ENCODE results near the gene KRTAP10-2. TPM values are rescaled to one million over a fixed set of nuclear protein-coding genes. Genes with fewer than 3 reads are reported as not detected.

Gene KRTAP10-2
- total and polyA plus RNA-seq, 2 of the 4 experiments (the other 2 are of a cell fraction) = not detected

DNA sequence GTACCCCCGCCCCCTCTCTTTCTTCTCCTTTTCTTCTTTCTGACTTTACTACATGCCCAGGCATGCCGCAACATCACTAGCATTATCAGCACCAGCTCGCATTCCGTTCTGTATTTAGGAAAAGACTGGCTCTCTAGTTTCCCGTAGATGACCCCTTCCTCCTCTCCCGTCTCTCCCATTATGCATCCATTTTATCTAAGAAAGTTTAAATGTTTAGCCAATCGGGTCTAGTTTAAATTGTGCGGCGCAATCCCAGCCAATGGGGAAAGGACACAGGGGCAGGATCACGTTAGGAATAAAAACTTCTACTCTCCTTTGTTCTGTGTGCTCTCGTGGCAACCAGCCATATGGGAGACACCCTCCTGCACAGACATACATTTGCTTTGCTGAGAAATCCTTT lies 46.8 kb upstream of the KRTAP10-2 start:
- no peak overlapping the region for H4K5ac ChIP-seq (ENCODE audit: low read depth, low read length)
- in situ Hi-C loops (cut with MboI; ENCODE audit: low sequenced_read_pairs) = no loop called here
- no peak for ATAC-seq (ENCODE audit: low read depth)

More for the DNA sequence above, 46.8 kb upstream of the KRTAP10-2 start:
- Histone ChIP-seq H4K20me1 (ENCODE audit: insufficient read depth, low read length) (no peaks in the 10 kb centered on the region), H2AK9ac (replicated peaks; ENCODE audit: low read depth, low read length, poor library complexity) (no peak overlapping the region), H3K4ac (ENCODE audit: low read depth, low read length) (no peak overlapping the region), H3K56ac (ENCODE audit: extremely low read depth, insufficient read depth, low read length) (no peak overlapping the region), H3K4me1 (ENCODE audit: control insufficient read depth, insufficient read depth, low read length) (no peaks in the 10 kb centered on the region), H3K23ac (ENCODE audit: low read depth, low read length) (no peak overlapping the region), H4K8ac (ENCODE audit: low read depth in 2 of 2, low read length in 2 of 2) (no peak overlapping the region), H2BK5ac (ENCODE audit: low read depth, low read length, poor library complexity, severe bottlenecking) (no peak overlapping the region), H3K27ac (ENCODE audit: insufficient read depth, low read length) (no peak overlapping the region), H3K9me1 (ENCODE audit: insufficient read depth, low read length) (no peaks in the 10 kb centered on the region), H3K14ac (replicated peaks; ENCODE audit: low read depth, low read length) (no peak overlapping the region), H2AFZ (replicated peaks; ENCODE audit: low read length, poor library complexity) (no peak overlapping the region), H3K18ac (ENCODE audit: low read depth, low read length) (no peak overlapping the region), H3K4me3 (ENCODE audit: insufficient read depth, low read depth, low read length) (no peak overlapping the region), H3K79me1 (ENCODE audit: low read depth in 1 of 2, low read length in 2 of 2) (no peaks in the 10 kb centered on the region), H3K4me2 (ENCODE audit: low read depth, low read length) (no peak overlapping the region), H3K9ac (ENCODE audit: low read depth, low read length) (no peak overlapping the region), H3K9me3 (ENCODE audit: control insufficient read depth, insufficient read depth, low read length) (no peaks in the 10 kb centered on the region), H3K36me3 (ENCODE audit: control insufficient read depth, insufficient read depth, low read length) (no peaks in the 10 kb centered on the region), H4K91ac (ENCODE audit: insufficient read depth, low read depth, low read length) (no peak overlapping the region), H2AK5ac (ENCODE audit: low read depth, low read length) (no peak overlapping the region), H3K27me3 (ENCODE audit: control insufficient read depth, insufficient read depth, low read length) (peaks cover 2% of the 10 kb centered on the region; the same call in 1 of the 2 replicates), H2BK20ac (ENCODE audit: low read depth, low read length) (no peak overlapping the region), H2BK120ac (ENCODE audit: low read depth, low read length) (no peak overlapping the region), H2BK15ac (ENCODE audit: low read depth, low read length) (no peak overlapping the region)
- TF ChIP-seq RAD21 (IDR thresholded peaks at IDR 0.05; ENCODE audit: low read length) = no peak
- no peak for TF ChIP-seq NFE2L2 (IDR thresholded peaks at IDR 0.05; ENCODE audit: low read depth, low read length)
- TF ChIP-seq MAZ (IDR thresholded peaks at IDR 0.05; ENCODE audit: borderline replicate concordance, low read depth, low read length) = no peak
- TF ChIP-seq CEBPB (IDR thresholded peaks at IDR 0.05; ENCODE audit: low read depth, low read length) = no peak
- TF ChIP-seq CHD1 (IDR thresholded peaks at IDR 0.05; ENCODE audit: low read depth, low read length) = no peak
- TF ChIP-seq RFX5 (IDR thresholded peaks at IDR 0.05; ENCODE audit: low read depth, low read length) = no peak
- no peak for TF ChIP-seq CTCF (conservative IDR thresholded peaks at IDR 0.05; ENCODE audit: low read depth, low read length)
- TF ChIP-seq MXI1 (IDR thresholded peaks at IDR 0.05; ENCODE audit: borderline replicate concordance, low read depth, low read length) = no peak
- no peak for TF ChIP-seq RCOR1 (IDR thresholded peaks at IDR 0.05; ENCODE audit: insufficient replicate concordance, low read length)
- TF ChIP-seq BHLHE40 (IDR thresholded peaks at IDR 0.05; ENCODE audit: low read depth, low read length) = no peak
- TF ChIP-seq FOS (IDR thresholded peaks at IDR 0.05; ENCODE audit: low read depth, low read length) = no peak
- no peak for TF ChIP-seq ELK1 (IDR thresholded peaks at IDR 0.05; ENCODE audit: borderline replicate concordance, low read depth, low read length)
- no peak for TF ChIP-seq SMC3 (IDR thresholded peaks at IDR 0.05; ENCODE audit: low read depth, low read length)
- TF ChIP-seq MAFK (IDR thresholded peaks at IDR 0.05; ENCODE audit: low read depth, low read length) = no peak
- no peak for TF ChIP-seq USF2 (IDR thresholded peaks at IDR 0.05; ENCODE audit: low read depth, low read length)
- no peak for TF ChIP-seq POLR2A (IDR thresholded peaks at IDR 0.05; ENCODE audit: low read depth, low read length)
- no peak for DNase-seq
- BruUV-seq (replicated peaks) = no TSS peak
- dilution Hi-C loops (cut with HindIII; ENCODE audit: low sequenced_read_pairs, unreplicated experiment) = no loop called here
- 33% methylated on average over 1 of the region's 11 CpGs; no CpG with 5 or more reads in 1 of the 2 experiments for WGBS, 2 experiments (ENCODE audit: extremely low coverage in 2 of 2, insufficient read length in 1 of 2)
- ChIA-PET CTCF (no interaction called here), POLR2A (ENCODE audit: unreplicated experiment) (no interaction called here)
- intact Hi-C loops (cut with micrococcal nuclease) = no loop called here

Data from IMR-90 (cell line).